ENCODE measurements around the gene DYNLL2. TPM values are rescaled to one million over a fixed set of nuclear protein-coding genes. Genes with fewer than 3 reads are reported as not detected.

The DYNLL2 gene
- total and polyA plus RNA-seq, 9 of the 15 experiments (the other 6 are each of a cell fraction or from before 2014, with no cell fraction given) = 1.8 to 24.5 (median 13.0) TPM

DNA sequence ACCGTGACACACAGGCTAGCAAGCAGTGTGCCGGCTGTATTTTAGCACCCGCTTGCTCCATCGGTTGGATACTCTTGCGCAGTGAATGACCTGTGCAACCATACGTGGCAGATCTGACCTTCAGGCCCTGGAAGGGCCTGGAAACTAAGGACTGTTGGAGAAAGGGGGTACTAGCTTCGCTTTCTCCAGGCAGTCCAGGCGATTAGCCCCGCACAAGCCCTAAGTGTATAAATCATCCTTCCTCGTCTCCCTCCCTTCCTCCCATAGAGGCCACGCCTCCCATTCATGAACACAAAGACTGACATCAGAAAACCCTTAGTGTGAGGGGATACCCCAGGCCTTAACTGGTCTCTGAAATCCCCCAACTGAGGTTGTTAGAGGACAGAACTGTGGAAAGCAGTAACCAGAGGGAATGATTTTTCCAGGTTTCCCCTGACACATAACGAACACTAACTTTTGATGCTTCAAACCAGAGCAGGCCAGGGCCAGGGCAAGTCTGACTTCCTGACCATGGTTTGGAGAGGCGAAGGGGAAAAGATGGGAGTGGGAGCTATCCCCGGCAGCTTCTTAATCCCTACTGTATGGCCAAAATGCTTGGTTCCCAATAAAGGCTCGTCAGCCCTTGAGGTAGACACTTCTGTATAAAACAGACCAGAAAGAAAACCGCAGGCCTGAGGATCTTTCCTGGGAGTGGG, 1.4 kb upstream of the DYNLL2 start (continued):
- TF ChIP-seq, protein P1, sequence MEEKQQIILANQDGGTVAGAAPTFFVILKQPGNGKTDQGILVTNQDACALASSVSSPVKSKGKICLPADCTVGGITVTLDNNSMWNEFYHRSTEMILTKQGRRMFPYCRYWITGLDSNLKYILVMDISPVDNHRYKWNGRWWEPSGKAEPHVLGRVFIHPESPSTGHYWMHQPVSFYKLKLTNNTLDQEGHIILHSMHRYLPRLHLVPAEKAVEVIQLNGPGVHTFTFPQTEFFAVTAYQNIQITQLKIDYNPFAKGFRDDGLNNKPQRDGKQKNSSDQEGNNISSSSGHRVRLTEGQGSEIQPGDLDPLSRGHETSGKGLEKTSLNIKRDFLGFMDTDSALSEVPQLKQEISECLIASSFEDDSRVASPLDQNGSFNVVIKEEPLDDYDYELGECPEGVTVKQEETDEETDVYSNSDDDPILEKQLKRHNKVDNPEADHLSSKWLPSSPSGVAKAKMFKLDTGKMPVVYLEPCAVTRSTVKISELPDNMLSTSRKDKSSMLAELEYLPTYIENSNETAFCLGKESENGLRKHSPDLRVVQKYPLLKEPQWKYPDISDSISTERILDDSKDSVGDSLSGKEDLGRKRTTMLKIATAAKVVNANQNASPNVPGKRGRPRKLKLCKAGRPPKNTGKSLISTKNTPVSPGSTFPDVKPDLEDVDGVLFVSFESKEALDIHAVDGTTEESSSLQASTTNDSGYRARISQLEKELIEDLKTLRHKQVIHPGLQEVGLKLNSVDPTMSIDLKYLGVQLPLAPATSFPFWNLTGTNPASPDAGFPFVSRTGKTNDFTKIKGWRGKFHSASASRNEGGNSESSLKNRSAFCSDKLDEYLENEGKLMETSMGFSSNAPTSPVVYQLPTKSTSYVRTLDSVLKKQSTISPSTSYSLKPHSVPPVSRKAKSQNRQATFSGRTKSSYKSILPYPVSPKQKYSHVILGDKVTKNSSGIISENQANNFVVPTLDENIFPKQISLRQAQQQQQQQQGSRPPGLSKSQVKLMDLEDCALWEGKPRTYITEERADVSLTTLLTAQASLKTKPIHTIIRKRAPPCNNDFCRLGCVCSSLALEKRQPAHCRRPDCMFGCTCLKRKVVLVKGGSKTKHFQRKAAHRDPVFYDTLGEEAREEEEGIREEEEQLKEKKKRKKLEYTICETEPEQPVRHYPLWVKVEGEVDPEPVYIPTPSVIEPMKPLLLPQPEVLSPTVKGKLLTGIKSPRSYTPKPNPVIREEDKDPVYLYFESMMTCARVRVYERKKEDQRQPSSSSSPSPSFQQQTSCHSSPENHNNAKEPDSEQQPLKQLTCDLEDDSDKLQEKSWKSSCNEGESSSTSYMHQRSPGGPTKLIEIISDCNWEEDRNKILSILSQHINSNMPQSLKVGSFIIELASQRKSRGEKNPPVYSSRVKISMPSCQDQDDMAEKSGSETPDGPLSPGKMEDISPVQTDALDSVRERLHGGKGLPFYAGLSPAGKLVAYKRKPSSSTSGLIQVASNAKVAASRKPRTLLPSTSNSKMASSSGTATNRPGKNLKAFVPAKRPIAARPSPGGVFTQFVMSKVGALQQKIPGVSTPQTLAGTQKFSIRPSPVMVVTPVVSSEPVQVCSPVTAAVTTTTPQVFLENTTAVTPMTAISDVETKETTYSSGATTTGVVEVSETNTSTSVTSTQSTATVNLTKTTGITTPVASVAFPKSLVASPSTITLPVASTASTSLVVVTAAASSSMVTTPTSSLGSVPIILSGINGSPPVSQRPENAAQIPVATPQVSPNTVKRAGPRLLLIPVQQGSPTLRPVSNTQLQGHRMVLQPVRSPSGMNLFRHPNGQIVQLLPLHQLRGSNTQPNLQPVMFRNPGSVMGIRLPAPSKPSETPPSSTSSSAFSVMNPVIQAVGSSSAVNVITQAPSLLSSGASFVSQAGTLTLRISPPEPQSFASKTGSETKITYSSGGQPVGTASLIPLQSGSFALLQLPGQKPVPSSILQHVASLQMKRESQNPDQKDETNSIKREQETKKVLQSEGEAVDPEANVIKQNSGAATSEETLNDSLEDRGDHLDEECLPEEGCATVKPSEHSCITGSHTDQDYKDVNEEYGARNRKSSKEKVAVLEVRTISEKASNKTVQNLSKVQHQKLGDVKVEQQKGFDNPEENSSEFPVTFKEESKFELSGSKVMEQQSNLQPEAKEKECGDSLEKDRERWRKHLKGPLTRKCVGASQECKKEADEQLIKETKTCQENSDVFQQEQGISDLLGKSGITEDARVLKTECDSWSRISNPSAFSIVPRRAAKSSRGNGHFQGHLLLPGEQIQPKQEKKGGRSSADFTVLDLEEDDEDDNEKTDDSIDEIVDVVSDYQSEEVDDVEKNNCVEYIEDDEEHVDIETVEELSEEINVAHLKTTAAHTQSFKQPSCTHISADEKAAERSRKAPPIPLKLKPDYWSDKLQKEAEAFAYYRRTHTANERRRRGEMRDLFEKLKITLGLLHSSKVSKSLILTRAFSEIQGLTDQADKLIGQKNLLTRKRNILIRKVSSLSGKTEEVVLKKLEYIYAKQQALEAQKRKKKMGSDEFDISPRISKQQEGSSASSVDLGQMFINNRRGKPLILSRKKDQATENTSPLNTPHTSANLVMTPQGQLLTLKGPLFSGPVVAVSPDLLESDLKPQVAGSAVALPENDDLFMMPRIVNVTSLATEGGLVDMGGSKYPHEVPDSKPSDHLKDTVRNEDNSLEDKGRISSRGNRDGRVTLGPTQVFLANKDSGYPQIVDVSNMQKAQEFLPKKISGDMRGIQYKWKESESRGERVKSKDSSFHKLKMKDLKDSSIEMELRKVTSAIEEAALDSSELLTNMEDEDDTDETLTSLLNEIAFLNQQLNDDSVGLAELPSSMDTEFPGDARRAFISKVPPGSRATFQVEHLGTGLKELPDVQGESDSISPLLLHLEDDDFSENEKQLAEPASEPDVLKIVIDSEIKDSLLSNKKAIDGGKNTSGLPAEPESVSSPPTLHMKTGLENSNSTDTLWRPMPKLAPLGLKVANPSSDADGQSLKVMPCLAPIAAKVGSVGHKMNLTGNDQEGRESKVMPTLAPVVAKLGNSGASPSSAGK (IDR thresholded peaks at IDR 0.05) = 0 out of 2 replicates have a peak, but pooled peaks have one; percentile 12
- TF ChIP-seq, protein P2, sequence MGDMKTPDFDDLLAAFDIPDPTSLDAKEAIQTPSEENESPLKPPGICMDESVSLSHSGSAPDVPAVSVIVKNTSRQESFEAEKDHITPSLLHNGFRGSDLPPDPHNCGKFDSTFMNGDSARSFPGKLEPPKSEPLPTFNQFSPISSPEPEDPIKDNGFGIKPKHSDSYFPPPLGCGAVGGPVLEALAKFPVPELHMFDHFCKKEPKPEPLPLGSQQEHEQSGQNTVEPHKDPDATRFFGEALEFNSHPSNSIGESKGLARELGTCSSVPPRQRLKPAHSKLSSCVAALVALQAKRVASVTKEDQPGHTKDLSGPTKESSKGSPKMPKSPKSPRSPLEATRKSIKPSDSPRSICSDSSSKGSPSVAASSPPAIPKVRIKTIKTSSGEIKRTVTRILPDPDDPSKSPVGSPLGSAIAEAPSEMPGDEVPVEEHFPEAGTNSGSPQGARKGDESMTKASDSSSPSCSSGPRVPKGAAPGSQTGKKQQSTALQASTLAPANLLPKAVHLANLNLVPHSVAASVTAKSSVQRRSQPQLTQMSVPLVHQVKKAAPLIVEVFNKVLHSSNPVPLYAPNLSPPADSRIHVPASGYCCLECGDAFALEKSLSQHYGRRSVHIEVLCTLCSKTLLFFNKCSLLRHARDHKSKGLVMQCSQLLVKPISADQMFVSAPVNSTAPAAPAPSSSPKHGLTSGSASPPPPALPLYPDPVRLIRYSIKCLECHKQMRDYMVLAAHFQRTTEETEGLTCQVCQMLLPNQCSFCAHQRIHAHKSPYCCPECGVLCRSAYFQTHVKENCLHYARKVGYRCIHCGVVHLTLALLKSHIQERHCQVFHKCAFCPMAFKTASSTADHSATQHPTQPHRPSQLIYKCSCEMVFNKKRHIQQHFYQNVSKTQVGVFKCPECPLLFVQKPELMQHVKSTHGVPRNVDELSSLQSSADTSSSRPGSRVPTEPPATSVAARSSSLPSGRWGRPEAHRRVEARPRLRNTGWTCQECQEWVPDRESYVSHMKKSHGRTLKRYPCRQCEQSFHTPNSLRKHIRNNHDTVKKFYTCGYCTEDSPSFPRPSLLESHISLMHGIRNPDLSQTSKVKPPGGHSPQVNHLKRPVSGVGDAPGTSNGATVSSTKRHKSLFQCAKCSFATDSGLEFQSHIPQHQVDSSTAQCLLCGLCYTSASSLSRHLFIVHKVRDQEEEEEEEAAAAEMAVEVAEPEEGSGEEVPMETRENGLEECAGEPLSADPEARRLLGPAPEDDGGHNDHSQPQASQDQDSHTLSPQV (IDR thresholded peaks at IDR 0.05) = 0 out of 2 replicates have a peak, but pooled peaks have one; percentile 34
- TF ChIP-seq ARID1B (IDR thresholded peaks at IDR 0.05) = 0 out of 2 replicates have a peak, but pooled peaks have one; percentile 11
